Gastroesophageal sphincter (tissue), 4 donors: ENCODE measurements around the gene ABR. TPM values are rescaled to one million over a fixed set of nuclear protein-coding genes. Genes with fewer than 3 reads are reported as not detected.

Experiments
- ATAC-seq: fragments of 150-250 bp; one replicate; pipeline ENCODE4 v1.9.1; 2016; ENCODE audit warnings: mild to moderate bottlenecking, moderate library complexity
- H3K27ac ChIP-seq, 4 donors: fragments of 200-600 bp; sonication (generic) in 3 of 4; 1 replicate in 3 of 4; 2 replicates in 1 of 4; pipeline ENCODE4 v1.5.1; 2016 to 2019
- H3K27me3 ChIP-seq: fragments of 200-600 bp; sonication (generic); one replicate; pipeline ENCODE4 v1.5.1; 2019
- H3K36me3 ChIP-seq, 2 donors: fragments of 200-600 bp; sonication (generic); one replicate each; pipeline ENCODE4 v1.5.1; 2019; ENCODE audit warnings: control low read depth in 1 of 2
- H3K4me1 ChIP-seq, 3 donors: fragments of 200-600 bp; sonication (generic); 1 replicate in 2 of 3; 2 replicates in 1 of 3; pipeline ENCODE4 v1.5.1; 2016 to 2019; ENCODE audit warnings: control low read depth in 2 of 3
- H3K4me3 ChIP-seq, 2 donors: fragments of 200-600 bp; sonication (generic); one replicate each; pipeline ENCODE4 v1.5.1; 2019; ENCODE audit warnings: mild to moderate bottlenecking in 1 of 2, moderate library complexity in 1 of 2
- H3K9me3 ChIP-seq, 3 donors: fragments of 200-600 bp; sonication (generic); one replicate each; pipeline ENCODE4 v1.5.1; 2017 to 2019; ENCODE audit warnings: control low read depth in 2 of 3
- CTCF ChIP-seq, 4 experiments: fragments of 200-600 bp in 2 of 4; fragments of 450-650 bp in 2 of 4; sonication (generic) in 1 of 4; IDR thresholded peaks; one replicate each; pipeline ENCODE4 v1.5.1; 2017 to 2019; ENCODE audit warnings: antibody characterized with exemption in 4 of 4, mild to moderate bottlenecking in 2 of 4, moderate library complexity in 2 of 4
- EP300 ChIP-seq: sonication (generic); formaldehyde crosslinking; IDR thresholded peaks from one replicate; pipeline ENCODE4 v1.6.1; 2017; ENCODE audit warnings: antibody characterized with exemption, mild to moderate bottlenecking
- POLR2A ChIP-seq, 2 donors: fragments of 450-650 bp; IDR thresholded peaks; one replicate each; pipeline ENCODE4 v1.6.1; 2017; ENCODE audit warnings: antibody characterized with exemption in 2 of 2, mild to moderate bottlenecking in 2 of 2, moderate library complexity in 1 of 2
- POLR2AphosphoS5 ChIP-seq: sonication (generic); formaldehyde crosslinking; IDR thresholded peaks from one replicate; pipeline ENCODE4 v1.6.1; 2017; ENCODE audit warnings: antibody characterized with exemption
- WGBS, 2 donors: methylation state at CpG; one replicate each; pipeline ENCODE4 v1.1.5; 2018; ENCODE audit warnings: low coverage in 1 of 2; 5-methylcytosine and 5-hydroxymethylcytosine counted together
- total RNA-seq, 4 donors: library from RNA; depleted of rRNA; stranded (reverse); fragments of >200 nt; gene quantifications; one replicate each; pipeline ENCODE4 v1.1.0, GENCODE V29; 2016

The ABR gene
- total RNA-seq, 4 donors from 2014 or later, result 62.6 to 147 (median 114) TPM

GRCh38 chr17:1150863-1151600 is 28.7 kb downstream of the ABR start:
- TF ChIP-seq EP300 (no peak), CTCF (IDR thresholded peaks at IDR 0.05) (no peak), POLR2A (IDR thresholded peaks at IDR 0.05) (no peak), POLR2AphosphoS5 (no peak)
- Histone ChIP-seq H3K4me1 (peaks cover 0 to 18% (median 0%) of the 10 kb centered on the region in 3 donors), H3K27me3 (no peaks in the 10 kb centered on the region), H3K27ac (no peak overlapping the region), H3K4me3 (no peak overlapping the region), H3K9me3 (no peaks in the 10 kb centered on the region), H3K36me3 (peaks cover 0 to 24% of the 10 kb centered on the region in 2 donors)
- ATAC-seq, result no peak
- 48 to 67% methylated on average over 3 to 10 of the region's 12 CpGs for WGBS, 2 donors

- no peak for ATAC-seq
- WGBS, 2 donors, result 88 to 92% methylated on average over 8 to 13 of the region's 13 CpGs
- H3K9me3 ChIP-seq, result no peaks in the 10 kb centered on the region
These were observed 29.9 kb downstream of the ABR start for GRCh38 chr17:1149869-1150268.

GRCh38 chr17:1147664-1148063 is 32.1 kb downstream of the ABR start:
- no peaks in the 10 kb centered on the region for H3K27me3 ChIP-seq
- no peak for TF ChIP-seq POLR2A (IDR thresholded peaks at IDR 0.05)
- TF ChIP-seq CTCF (IDR thresholded peaks at IDR 0.05), result peak in 3 of 4 experiments; percentile 42 to 67 (median 61)
- TF ChIP-seq POLR2AphosphoS5, result no peak
- no peak for TF ChIP-seq EP300
- H3K36me3 ChIP-seq, result peaks cover 0 to 24% of the 10 kb centered on the region in 2 donors
- H3K9me3 ChIP-seq, result no peaks in the 10 kb centered on the region
- peak; percentile 31 for ATAC-seq
- H3K4me1 ChIP-seq, result peaks cover 0 to 14% (median 0%) of the 10 kb centered on the region in 3 donors
- H3K4me3 ChIP-seq, result no peak overlapping the region
- WGBS, 2 donors, result 100% methylated on average over 1 of the region's 8 CpGs; no CpG with 5 or more reads in 1 of the 2 donors
- H3K27ac ChIP-seq, result no peak overlapping the region

More at GRCh38 chr17:1149869-1150268, 29.9 kb downstream of the ABR start:
- Histone ChIP-seq H3K27me3 (no peaks in the 10 kb centered on the region), H3K4me1 (peaks cover 0 to 18% (median 0%) of the 10 kb centered on the region in 3 donors), H3K36me3 (peaks cover 0 to 24% of the 10 kb centered on the region in 2 donors), H3K27ac (no peak overlapping the region), H3K4me3 (no peak overlapping the region)
- TF ChIP-seq POLR2AphosphoS5, result no peak
- no peak for TF ChIP-seq EP300
- TF ChIP-seq CTCF (IDR thresholded peaks at IDR 0.05), result no peak
- no peak for TF ChIP-seq POLR2A (IDR thresholded peaks at IDR 0.05)

- TF ChIP-seq EP300 (no peak), POLR2AphosphoS5 (no peak), POLR2A (IDR thresholded peaks at IDR 0.05) (no peak), CTCF (IDR thresholded peaks at IDR 0.05) (no peak)
- Histone ChIP-seq H3K4me3 (no peak overlapping the region), H3K27me3 (no peaks in the 10 kb centered on the region), H3K4me1 (peaks cover 0 to 14% (median 0%) of the 10 kb centered on the region in 3 donors), H3K9me3 (no peaks in the 10 kb centered on the region), H3K27ac (no peak overlapping the region), H3K36me3 (peaks cover 0 to 24% of the 10 kb centered on the region in 2 donors)
- ATAC-seq, result no peak
- WGBS, 2 donors, result 86 to 91% methylated on average over 4 to 5 of the region's 9 CpGs
These were observed 33.1 kb downstream of the ABR start for GRCh38 chr17:1146561-1147265.
